Gastroesophageal sphincter (tissue), 3 donors: ENCODE measurements around the gene ZDHHC11B.

Experiments used
- POLR2A ChIP-seq, 2 donors: fragments of 450-650 bp; IDR thresholded peaks; one replicate each; pipeline ENCODE4 v1.6.1; 2017; ENCODE audit warnings: antibody characterized with exemption in 2 of 2, mild to moderate bottlenecking in 2 of 2, moderate library complexity in 1 of 2
- POLR2AphosphoS5 ChIP-seq: sonication (generic); formaldehyde crosslinking; IDR thresholded peaks from one replicate; pipeline ENCODE4 v1.6.1; 2017; ENCODE audit warnings: antibody characterized with exemption
- TF ChIP-seq, protein P1 (sequence below), 4 experiments: fragments of 200-600 bp in 2 of 4; fragments of 450-650 bp in 2 of 4; sonication (generic) in 1 of 4; IDR thresholded peaks; one replicate each; pipeline ENCODE4 v1.5.1; 2017 to 2019; ENCODE audit warnings: antibody characterized with exemption in 4 of 4, mild to moderate bottlenecking in 2 of 4, moderate library complexity in 2 of 4

DNA sequence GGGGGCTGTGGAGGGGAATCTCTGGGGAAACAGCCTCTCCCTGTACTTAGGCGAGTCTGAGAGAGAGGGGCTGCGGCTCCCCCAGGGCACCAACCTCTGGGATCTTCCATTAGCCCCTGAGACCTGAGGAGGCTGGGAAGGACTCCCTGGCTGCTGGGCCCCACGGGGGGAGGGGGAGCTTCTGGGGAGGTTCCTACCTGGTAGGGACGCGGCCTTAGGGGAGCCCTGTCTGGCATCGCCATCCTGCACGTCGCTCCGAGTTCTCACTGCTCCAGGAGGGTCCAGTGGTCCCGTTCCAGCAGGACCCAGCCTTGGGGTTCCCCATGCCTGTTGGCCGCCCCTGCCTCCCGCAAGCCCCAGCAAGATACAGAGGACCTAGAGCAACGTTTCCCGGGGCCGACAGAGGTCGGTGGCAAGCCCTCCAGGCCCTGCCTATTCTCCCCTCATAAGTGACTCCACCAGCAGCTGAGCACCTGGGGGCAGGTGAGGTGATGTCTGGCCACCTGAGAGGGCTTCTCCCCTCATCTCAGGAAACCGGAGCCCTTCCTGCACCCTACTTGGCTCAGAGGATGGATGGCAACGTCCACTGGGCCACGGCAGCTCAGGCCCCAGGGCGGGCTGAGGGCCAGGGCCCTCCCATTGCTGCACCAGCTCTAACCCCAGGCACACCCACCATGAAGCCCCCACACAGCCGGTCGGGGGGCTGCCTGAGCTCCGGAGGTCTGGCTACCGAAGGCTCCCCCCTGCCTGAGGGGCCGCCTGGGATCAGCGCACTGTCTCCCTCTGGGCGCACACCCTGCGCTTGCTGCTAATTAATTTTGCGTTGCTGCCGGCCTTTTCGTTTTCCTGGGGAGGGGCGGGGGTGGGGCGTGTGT, 113.9 kb downstream of the ZDHHC11B start:
- no peak for TF ChIP-seq POLR2AphosphoS5
- TF ChIP-seq, protein P1, sequence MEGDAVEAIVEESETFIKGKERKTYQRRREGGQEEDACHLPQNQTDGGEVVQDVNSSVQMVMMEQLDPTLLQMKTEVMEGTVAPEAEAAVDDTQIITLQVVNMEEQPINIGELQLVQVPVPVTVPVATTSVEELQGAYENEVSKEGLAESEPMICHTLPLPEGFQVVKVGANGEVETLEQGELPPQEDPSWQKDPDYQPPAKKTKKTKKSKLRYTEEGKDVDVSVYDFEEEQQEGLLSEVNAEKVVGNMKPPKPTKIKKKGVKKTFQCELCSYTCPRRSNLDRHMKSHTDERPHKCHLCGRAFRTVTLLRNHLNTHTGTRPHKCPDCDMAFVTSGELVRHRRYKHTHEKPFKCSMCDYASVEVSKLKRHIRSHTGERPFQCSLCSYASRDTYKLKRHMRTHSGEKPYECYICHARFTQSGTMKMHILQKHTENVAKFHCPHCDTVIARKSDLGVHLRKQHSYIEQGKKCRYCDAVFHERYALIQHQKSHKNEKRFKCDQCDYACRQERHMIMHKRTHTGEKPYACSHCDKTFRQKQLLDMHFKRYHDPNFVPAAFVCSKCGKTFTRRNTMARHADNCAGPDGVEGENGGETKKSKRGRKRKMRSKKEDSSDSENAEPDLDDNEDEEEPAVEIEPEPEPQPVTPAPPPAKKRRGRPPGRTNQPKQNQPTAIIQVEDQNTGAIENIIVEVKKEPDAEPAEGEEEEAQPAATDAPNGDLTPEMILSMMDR (IDR thresholded peaks at IDR 0.05) = no peak
- no peak for TF ChIP-seq POLR2A (IDR thresholded peaks at IDR 0.05)
